Chondrocyte (in vitro differentiated cells): ENCODE results near the gene EXPH5. TPM values are rescaled to one million over a fixed set of nuclear protein-coding genes. Genes with fewer than 3 reads are reported as not detected.

ENCODE experiments used
- DNase-seq: peaks from one replicate; pipeline ENCODE4 v3.0.0; 2021; ENCODE audit warnings: mixed read lengths, low spot score
- H3K27ac Mint-ChIP-seq: one replicate; pipeline ENCODE4 v1.8.0; 2021; ENCODE audit warnings: mild to moderate bottlenecking, moderate library complexity, mixed read lengths; ENCODE audit not compliant: unreplicated experiment
- H3K27me3 Mint-ChIP-seq: 2 replicates; pipeline ENCODE4 v1.8.0; 2021; ENCODE audit warnings: low read depth, mixed read lengths
- H3K36me3 Mint-ChIP-seq: 2 replicates; pipeline ENCODE4 v1.8.0; 2021; ENCODE audit warnings: low read depth, mixed read lengths
- H3K4me1 Mint-ChIP-seq: 2 replicates; pipeline ENCODE4 v1.8.0; 2021; ENCODE audit warnings: low read depth, mild to moderate bottlenecking, mixed read lengths
- H3K4me3 Mint-ChIP-seq: one replicate; pipeline ENCODE4 v1.8.0; 2021; ENCODE audit warnings: mild to moderate bottlenecking, moderate library complexity, mixed read lengths; ENCODE audit not compliant: unreplicated experiment
- H3K9me3 Mint-ChIP-seq: 2 replicates; pipeline ENCODE4 v1.8.0; 2021; ENCODE audit warnings: low read depth, mixed read lengths
- total RNA-seq: library from RNA; stranded (reverse); gene quantifications from 3 replicates; pipeline ENCODE4 v1.2.1, GENCODE V29; 2021
- TF ChIP-seq, protein P1 (sequence below): fragments of 200-600 bp; sonication (generic); IDR thresholded peaks from 2 replicates; pipeline ENCODE4 v1.5.0; 2021; ENCODE audit warnings: antibody characterized with exemption, mild to moderate bottlenecking, moderate library complexity

The EXPH5 gene
- total RNA-seq, 1 donor from 2014 or later, result 1.1 TPM

DNA sequence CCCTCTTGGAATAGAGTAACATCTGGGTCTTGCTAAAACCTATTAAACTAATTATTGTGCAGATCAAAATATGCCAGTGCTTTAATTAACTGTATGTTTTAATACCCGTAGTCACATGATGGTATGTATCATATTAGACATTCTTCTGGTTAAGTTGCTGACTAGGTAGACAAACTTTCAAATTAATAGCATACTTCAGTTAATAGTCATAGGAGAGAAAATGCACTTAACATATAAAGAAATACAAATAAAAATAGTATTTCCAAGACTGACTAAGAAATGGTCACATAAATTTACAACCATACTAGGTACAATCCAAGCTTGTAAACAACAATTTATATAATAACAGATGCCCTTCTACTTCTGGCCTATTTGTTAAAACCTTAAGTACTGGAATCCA lies 7.6 kb upstream of the EXPH5 start:
- TF ChIP-seq, protein P1, sequence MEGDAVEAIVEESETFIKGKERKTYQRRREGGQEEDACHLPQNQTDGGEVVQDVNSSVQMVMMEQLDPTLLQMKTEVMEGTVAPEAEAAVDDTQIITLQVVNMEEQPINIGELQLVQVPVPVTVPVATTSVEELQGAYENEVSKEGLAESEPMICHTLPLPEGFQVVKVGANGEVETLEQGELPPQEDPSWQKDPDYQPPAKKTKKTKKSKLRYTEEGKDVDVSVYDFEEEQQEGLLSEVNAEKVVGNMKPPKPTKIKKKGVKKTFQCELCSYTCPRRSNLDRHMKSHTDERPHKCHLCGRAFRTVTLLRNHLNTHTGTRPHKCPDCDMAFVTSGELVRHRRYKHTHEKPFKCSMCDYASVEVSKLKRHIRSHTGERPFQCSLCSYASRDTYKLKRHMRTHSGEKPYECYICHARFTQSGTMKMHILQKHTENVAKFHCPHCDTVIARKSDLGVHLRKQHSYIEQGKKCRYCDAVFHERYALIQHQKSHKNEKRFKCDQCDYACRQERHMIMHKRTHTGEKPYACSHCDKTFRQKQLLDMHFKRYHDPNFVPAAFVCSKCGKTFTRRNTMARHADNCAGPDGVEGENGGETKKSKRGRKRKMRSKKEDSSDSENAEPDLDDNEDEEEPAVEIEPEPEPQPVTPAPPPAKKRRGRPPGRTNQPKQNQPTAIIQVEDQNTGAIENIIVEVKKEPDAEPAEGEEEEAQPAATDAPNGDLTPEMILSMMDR, result no peak
- Mint-ChIP-seq H3K36me3 (no peaks in the 10 kb centered on the region), H3K27ac (no peak overlapping the region), H3K9me3 (no peaks in the 10 kb centered on the region), H3K4me3 (no peak overlapping the region), H3K27me3 (no peaks in the 10 kb centered on the region), H3K4me1 (peaks cover 8% of the 10 kb centered on the region)
- no peak for DNase-seq

DNA sequence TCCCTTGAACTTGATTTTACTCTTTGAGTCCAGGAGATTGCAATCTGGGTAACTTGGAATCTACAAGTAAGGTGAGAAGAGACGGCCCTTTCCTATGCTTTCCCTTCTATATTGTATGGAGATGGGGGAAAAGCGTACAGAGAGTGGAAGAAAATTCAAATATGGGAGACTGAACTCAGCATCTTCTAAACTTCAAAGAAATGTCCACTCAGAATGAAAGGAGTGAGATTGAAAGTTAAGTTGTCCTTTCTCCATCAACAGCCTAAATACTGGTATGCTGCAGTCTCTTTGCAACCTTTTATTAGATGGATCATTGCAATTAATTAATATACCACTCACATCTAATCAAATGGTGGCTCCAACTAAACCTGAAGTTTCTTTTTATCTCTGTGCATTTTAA lies 6.4 kb upstream of the EXPH5 start:
- Mint-ChIP-seq H3K4me3 (no peak overlapping the region), H3K36me3 (no peaks in the 10 kb centered on the region), H3K27ac (no peak overlapping the region), H3K9me3 (no peaks in the 10 kb centered on the region), H3K27me3 (no peaks in the 10 kb centered on the region), H3K4me1 (peaks cover 8% of the 10 kb centered on the region)
- DNase-seq, result no peak
- TF ChIP-seq, protein P1, result no peak

DNA sequence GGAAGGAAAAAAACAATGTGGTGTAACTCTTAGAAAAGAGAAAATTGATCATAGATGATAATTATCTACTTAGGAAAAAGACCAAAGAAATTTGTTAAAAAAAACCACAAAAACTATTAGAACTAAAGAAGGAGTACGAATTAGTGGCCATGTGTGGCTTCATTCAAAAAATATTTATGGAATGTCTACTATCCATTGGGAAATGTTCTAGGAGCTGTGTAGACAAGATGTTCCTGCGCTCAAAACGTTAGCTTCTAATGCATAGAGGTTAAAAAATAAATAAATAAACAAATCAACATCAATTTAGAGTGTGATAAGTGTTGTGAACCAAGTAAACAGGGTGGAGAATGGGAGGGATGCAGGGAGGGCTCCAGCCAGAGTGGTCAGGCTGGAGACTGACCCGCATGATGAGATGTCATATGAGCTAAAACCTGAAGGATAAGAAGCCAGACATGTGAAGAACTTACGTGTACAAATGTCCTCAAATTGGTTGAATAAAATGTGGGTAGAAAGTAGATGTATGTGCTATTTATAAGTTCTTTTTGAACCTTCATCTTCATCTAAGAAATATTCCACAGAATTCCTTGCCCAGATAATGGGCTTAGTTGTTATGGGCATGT lies 4.3 kb upstream of the EXPH5 start:
- Mint-ChIP-seq H3K27ac (no peak overlapping the region), H3K27me3 (no peaks in the 10 kb centered on the region), H3K4me3 (no peak overlapping the region), H3K4me1 (peaks cover 14% of the 10 kb centered on the region), H3K36me3 (no peaks in the 10 kb centered on the region), H3K9me3 (no peaks in the 10 kb centered on the region)
- no peak for DNase-seq
- TF ChIP-seq, protein P1, result no peak

GRCh38 chr11:108596701-108597100 lies 3.1 kb upstream of the EXPH5 start:
- TF ChIP-seq, protein P1, result no peak
- no peaks in the 10 kb centered on the region for H3K27me3 Mint-ChIP-seq
- H3K4me1 Mint-ChIP-seq, result peaks cover 20% of the 10 kb centered on the region

GRCh38 chr11:108593923-108594434 lies 411 bp upstream of the EXPH5 start:
- no peak for DNase-seq
- H3K9me3 Mint-ChIP-seq, result no peaks in the 10 kb centered on the region
- H3K27me3 Mint-ChIP-seq, result no peaks in the 10 kb centered on the region
- H3K36me3 Mint-ChIP-seq, result no peaks in the 10 kb centered on the region
- H3K4me1 Mint-ChIP-seq, result peaks cover 20% of the 10 kb centered on the region
- H3K4me3 Mint-ChIP-seq, result peak overlapping the region; percentile 86
- TF ChIP-seq, protein P1, result no peak
- no peak overlapping the region for H3K27ac Mint-ChIP-seq

More at GRCh38 chr11:108596701-108597100, 3.1 kb upstream of the EXPH5 start:
- no peak overlapping the region for H3K27ac Mint-ChIP-seq
- no peaks in the 10 kb centered on the region for H3K9me3 Mint-ChIP-seq
- DNase-seq, result no peak
- no peak overlapping the region for H3K4me3 Mint-ChIP-seq
- H3K36me3 Mint-ChIP-seq, result no peaks in the 10 kb centered on the region
